GM13977 (cell line): ENCODE measurements around the gene CREB5.

ENCODE experiments used
- DNase-seq: peaks from one replicate; pipeline ENCODE4 v3.0.0; 2012; ENCODE audit warnings: low spot score
- in situ Hi-C: fragments of 300-500 bp; cut with MboI; formaldehyde crosslinking; loops from one replicate; pipeline ENCODE4 v1.12.0; 2022; ENCODE audit warnings: low sequenced_read_pairs, low pct_unique_long_range_greater_than_20kb, mixed read lengths, inconsistent platforms; ENCODE audit not compliant: unreplicated experiment
- TF ChIP-seq, protein P1 (sequence below): IDR thresholded peaks from 2 replicates; pipeline ENCODE4 v1.5.1; 2012; ENCODE audit warnings: mild to moderate bottlenecking, control low read depth; ENCODE audit not compliant: insufficient read depth; ENCODE audit errors: extremely low read depth, missing control alignments

CREB5 gene

DNA sequence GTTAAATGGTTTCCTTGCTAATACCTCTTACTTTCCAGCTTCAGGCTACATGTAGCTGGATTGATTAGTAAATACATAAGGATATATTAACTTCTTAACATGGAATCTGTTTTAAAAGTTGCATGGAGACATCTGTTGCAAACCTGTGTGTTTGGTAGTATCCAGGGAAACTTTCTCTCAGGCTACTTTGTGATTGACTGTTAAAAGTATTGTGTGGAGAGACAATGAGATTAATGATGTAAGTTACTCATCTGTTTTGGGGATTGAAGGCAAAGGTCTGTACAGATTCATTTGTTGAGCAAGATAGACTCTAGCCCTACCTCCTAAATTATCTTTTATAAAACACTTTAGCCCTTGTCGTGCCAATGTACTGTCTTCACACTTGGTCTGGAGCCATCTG lies 6.6 kb downstream of the CREB5 start:
- no peak for DNase-seq
- in situ Hi-C loops: no loop called here
- TF ChIP-seq, protein P1, sequence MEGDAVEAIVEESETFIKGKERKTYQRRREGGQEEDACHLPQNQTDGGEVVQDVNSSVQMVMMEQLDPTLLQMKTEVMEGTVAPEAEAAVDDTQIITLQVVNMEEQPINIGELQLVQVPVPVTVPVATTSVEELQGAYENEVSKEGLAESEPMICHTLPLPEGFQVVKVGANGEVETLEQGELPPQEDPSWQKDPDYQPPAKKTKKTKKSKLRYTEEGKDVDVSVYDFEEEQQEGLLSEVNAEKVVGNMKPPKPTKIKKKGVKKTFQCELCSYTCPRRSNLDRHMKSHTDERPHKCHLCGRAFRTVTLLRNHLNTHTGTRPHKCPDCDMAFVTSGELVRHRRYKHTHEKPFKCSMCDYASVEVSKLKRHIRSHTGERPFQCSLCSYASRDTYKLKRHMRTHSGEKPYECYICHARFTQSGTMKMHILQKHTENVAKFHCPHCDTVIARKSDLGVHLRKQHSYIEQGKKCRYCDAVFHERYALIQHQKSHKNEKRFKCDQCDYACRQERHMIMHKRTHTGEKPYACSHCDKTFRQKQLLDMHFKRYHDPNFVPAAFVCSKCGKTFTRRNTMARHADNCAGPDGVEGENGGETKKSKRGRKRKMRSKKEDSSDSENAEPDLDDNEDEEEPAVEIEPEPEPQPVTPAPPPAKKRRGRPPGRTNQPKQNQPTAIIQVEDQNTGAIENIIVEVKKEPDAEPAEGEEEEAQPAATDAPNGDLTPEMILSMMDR: no peak

- TF ChIP-seq, protein P1: no peak
- in situ Hi-C loops: no loop called here
- no peak for DNase-seq
Observed at GRCh38 chr7:28419716-28420115, 7.4 kb downstream of the CREB5 start.

- TF ChIP-seq, protein P1: no peak
- no peak for DNase-seq
- in situ Hi-C loops: no loop called here
Observed at GRCh38 chr7:28423112-28423511, 10.8 kb downstream of the CREB5 start.

- in situ Hi-C loops: no loop called here
- TF ChIP-seq, protein P1: no peak
- DNase-seq: no peak
Observed at GRCh38 chr7:28423918-28424514, 11.7 kb downstream of the CREB5 start.

GRCh38 chr7:28425496-28425895 lies 13.2 kb downstream of the CREB5 start:
- TF ChIP-seq, protein P1: no peak
- in situ Hi-C loops: no loop called here
- DNase-seq: no peak

DNA sequence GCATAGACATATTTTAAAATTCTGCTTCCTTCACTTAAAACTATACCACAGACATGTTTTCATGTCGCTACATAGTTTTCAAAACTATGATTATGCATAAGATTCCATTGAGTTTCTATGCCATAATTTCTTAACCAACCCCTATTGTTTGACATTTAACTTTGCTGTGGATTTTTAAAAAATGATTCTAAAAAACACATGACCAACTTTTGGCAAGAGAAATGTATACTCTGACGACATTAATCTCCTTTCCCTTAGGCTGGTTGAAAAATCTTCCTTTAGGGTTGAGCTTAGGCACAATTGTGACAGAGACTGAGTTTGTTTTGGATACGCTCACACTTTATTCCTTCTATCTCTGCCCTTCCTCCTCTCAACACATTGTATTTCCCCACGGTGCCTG lies 14.9 kb downstream of the CREB5 start:
- in situ Hi-C loops: no loop called here
- no peak for DNase-seq
- TF ChIP-seq, protein P1: no peak
